Left forelimb (tissue), 1 donor: ENCODE measurements around the gene ANXA7.
"Not testable (repeated sequence)": the region's sequence is repeated elsewhere in the genome, so short reads cannot be mapped to it uniquely, and the experiment has no call there.

ENCODE experiments used
- DNase-seq: peaks from one replicate; pipeline ENCODE4 v3.0.0-alpha.2; 2018; ENCODE audit warnings: low spot score

ANXA7 gene

GRCh38 chr10:73407495-73407894 is 6.4 kb downstream of the ANXA7 start:
- DNase-seq: no peak

DNA sequence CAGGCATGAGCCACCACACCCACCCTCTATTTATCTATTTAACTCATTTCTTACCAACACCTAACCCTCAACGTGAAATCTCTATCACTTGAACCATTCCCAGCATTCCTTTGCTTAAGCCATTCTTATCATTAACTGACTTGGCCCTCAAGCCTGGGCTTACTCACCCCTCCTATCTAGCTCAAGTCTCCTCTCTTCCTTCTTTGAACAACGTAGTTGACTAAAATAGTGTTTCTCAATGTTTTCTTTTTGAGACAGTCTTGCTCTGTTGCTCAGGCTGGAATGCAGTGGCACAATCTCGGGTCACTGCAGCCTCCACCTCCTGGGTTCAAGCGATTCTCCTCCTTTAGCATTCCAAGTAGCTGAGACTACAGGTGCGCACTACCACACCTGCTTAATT is 7.0 kb downstream of the ANXA7 start:
- DNase-seq: no peak

- DNase-seq: no peak
Observed at GRCh38 chr10:73405556-73405955, 8.3 kb downstream of the ANXA7 start.

GRCh38 chr10:73404690-73405089 is 9.2 kb downstream of the ANXA7 start:
- DNase-seq: no peak

GRCh38 chr10:73401636-73402035 is 12.2 kb downstream of the ANXA7 start:
- no peak for DNase-seq

GRCh38 chr10:73399063-73399462 is 14.8 kb downstream of the ANXA7 start:
- DNase-seq: no peak

- DNase-seq: no peak
Observed at GRCh38 chr10:73398024-73398423, 15.8 kb downstream of the ANXA7 start.

DNA sequence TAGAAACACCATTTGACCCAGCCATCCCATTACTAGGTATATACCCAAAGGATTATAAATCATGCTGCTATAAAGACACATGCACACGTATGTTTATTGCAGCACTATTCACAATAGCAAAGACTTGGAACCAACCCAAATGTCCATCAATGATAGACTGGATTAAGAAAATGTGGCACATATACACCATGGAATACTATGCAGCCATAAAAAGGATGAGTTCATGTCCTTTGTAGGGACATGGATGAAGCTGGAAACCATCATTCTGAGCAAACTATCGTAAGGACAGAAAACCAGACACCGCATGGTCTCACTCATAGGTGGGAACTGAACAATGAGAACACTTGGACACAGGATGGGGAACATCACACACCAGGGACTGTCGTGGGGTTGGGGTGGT is 19.5 kb downstream of the ANXA7 start:
- not testable (repeated sequence) for DNase-seq

GRCh38 chr10:73388228-73388627 is 25.6 kb downstream of the ANXA7 start:
- no peak for DNase-seq

DNA sequence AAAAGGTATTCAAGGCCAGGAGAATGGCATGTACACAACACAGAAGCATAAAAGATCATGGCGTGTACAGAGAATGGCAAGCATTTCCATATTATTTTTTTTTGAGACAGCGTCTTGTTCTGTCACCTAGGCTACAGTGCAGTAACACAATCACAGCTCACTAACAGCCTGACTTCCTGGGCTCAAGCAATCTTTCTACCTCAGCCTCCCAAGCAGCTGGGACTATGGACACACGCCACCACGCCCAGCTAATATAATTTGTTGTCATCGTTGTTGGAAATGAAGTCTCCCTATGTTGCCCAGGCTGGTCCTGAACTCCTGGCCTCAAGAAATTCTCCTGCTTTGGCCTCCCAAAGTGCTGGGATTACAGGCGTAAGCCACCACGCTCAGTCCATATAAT is 27.3 kb downstream of the ANXA7 start:
- no peak for DNase-seq

GRCh38 chr10:73379064-73379748 is 34.7 kb downstream of the ANXA7 start:
- no peak for DNase-seq

DNA sequence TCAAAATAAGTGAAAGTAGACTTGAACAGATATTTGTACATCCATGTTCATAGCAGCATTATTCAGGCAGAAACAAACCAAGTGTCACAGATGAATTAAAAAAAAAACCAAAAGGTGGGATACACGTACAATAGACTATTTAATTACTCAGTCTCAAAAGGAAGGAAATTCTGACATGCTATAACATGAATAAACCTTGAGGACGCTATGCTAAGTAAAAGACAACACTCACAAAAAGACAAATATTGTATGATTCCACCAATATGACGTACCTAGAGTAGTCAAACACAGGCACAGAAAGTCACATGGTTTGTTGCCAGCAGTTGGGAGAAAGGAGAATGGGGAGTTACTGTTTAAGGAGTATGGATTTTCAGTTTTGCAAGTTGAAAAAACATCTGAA is 37.2 kb downstream of the ANXA7 start:
- no peak for DNase-seq

- no peak for DNase-seq
Observed at GRCh38 chr10:73368238-73368637, 45.6 kb downstream of the ANXA7 start.

- no peak for DNase-seq
Observed at GRCh38 chr10:73366381-73367298, 47.2 kb downstream of the ANXA7 start.

DNA sequence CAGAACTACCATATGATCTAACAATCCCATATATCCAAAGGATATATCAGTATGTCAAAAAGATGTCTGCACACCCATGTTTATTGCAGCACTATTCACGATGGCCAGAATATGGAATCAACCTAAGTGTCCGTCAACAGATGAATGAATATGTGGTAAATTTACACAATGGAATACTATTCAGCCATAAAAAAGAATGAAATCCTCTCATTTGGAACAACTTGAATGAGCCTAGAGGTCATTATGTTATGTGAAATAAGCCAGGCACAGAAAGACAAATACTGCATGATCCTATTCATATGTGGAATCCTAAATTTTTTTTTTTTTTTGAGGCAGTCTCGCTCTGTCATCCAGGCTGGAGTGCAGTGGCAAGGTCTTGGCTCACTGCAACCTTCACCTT is 48.9 kb downstream of the ANXA7 start:
- no peak for DNase-seq

DNA sequence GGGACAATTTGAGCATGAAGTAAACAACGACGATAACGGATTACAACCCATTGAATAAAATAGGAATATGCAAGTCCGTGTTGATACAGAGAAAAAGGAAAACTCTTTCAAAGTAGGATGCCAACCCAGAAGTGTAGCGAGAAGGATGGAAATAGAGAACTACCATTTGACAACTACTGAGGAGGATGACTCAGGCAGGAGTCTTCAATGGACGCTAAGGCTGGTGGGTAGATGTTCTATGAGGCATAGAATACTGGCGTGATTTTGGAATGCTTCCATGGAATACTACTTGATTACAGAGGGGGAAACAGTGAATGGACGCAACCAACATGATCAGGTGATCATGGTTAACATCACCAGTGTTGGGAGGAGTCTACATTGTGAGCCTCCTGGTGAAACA is 54.4 kb downstream of the ANXA7 start:
- DNase-seq: no peak

GRCh38 chr10:73358331-73359279 is 55.3 kb downstream of the ANXA7 start, which contains the start of gene CFAP70:
CFAP70 (minus strand) TSS chr10:73358864; CDS start chr10:73354796, 4,068 bp downstream.
- DNase-seq: peak; percentile 95

GRCh38 chr10:73357821-73358220 is 56.0 kb downstream of the ANXA7 start:
- no peak for DNase-seq

DNA sequence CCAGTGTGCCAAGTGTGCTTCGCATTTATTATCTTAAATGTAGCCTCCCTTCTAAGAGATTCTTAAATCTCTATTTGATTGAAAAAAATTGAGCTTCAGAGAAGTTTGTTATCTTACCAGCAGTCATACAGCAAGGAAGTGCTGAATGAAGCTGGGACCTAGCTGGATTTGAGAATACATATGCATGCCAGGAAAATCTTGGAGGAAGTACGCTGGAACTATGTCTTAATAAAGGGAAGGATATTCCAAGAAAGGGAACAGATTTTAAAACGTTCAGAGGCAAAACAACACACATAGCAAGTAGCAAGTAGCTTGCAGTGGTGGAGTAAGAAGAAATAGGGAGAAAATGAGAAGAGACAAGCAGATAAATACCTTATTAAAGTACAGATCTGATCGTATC is 56.7 kb downstream of the ANXA7 start:
- no peak for DNase-seq

GRCh38 chr10:73344269-73344668 is 69.6 kb downstream of the ANXA7 start:
- DNase-seq: no peak

- DNase-seq: no peak
Observed at GRCh38 chr10:73340121-73340520, 73.7 kb downstream of the ANXA7 start.

GRCh38 chr10:73339436-73339835 is 74.4 kb downstream of the ANXA7 start:
- no peak for DNase-seq
